ENCODE data around the gene SYT1.
"Not testable (repeated sequence)": the region's sequence is repeated elsewhere in the genome, so short reads cannot be mapped to it uniquely, and the experiment has no call there.

Gene SYT1

GRCh38 chr12:78977304-78977867, 112.8 kb downstream of the SYT1 start:
- no peak for DNase-seq

DNA sequence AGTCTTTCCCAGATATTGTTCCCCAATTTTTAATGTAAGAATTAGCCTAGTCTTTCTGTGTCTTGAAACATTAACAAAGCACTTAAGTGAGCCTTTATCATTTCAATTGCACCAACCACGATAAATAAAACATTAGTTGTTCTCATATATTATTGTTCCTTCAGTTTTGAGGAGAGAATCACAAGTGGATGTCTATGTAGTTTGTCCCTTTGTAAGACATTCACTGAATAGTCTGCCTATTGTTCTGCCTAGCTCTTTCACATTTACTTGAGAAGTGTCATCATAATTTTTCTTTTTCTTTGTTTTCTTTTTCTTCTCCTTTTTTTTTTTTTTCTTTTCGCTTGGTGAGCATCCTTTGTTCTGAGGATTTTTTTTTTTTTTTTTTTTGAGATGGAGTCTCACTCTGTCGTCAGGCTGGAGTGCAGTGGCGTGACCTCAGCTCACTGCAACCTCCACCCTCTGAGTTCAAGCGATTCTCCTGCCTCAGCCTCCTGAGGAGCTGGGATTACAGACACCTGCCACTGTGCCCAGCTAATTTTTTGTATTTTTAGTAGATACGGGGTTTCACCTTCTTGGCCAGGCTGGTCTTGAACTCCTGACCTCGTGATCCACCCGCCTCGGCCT, 129.7 kb downstream of the SYT1 start:
- no peak for DNase-seq

DNA sequence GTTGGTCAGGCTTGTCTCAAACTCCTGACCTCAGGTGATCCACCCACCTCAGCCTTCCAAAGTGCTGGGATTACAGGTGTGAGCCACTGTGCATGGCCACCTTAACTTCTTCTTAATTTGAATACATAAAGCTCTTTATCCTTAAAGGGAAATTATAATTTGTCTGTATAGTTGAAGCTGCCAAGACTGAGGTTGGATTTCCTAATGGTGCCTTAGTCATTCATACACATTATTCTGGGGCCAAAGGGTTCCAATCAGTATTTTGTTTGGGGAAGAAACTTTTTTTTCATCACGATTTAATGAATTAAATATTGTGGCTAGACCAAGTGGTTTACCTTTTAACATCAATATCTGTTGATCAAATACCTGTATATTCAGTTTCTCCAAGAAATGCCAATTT, 135.9 kb downstream of the SYT1 start:
- DNase-seq: no peak

GRCh38 chr12:79001404-79001803, 136.8 kb downstream of the SYT1 start:
- no peak for DNase-seq

- DNase-seq: no peak
Observed at GRCh38 chr12:79006306-79006705, 141.7 kb downstream of the SYT1 start.

DNA sequence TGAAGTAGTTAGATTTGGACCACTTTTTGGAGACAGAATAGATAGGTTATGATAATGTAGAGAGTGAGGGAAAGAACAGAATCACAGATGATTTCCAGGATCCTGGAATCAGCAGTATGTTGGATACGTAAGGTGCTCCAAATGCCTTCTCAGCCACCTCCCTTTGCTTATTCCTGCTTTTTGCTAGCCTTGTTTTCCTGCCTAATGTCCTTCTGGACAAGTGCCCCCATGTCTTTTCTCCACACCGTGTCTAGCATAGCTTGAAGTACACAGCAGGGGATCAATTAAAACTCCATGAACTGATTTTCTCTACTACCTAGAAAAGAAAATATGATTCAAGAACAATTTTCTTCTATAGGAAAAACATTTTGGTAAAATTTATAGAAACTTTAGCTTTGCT, 144.0 kb downstream of the SYT1 start:
- DNase-seq: no peak

- no peak for DNase-seq
Observed at GRCh38 chr12:79012636-79013035, 148.1 kb downstream of the SYT1 start.

DNA sequence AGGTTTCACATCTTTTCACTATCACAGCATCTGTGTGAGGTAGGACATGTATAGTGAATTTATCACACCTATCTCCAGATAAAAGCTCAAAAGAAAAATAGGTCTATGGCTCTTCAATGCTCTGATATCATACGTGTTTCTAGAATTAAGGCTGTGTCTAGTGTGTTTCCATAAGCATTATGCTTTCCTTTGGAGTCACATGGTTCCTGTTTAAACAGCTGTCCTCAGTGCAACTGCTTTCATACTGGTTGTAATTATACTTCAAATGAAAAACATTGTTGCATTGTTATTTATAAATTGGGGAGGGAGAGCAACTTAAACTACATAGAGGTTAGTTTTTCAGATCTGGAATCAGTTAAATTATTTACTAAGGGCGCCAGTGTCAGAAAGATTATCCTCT, 151.6 kb downstream of the SYT1 start:
- no peak for DNase-seq

DNA sequence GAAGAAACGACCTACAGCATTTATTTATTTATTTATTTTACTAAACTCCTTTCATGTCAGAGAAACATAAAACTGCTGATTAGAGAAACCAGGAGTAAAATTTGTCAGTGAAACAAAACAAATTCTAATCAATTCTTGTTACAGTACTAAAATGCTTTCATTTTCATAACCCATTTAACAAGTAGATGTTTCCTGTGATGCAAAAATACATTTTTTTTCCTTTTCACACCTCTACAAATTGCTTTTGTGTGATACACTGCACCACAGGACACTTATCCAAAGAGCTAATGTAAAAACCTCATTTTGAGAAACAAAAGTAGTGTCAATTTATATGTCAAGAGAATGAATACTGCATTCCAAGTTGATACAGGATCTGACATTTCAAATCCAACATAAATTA, 155.1 kb downstream of the SYT1 start:
- DNase-seq: no peak

GRCh38 chr12:79020106-79020505, 155.5 kb downstream of the SYT1 start:
- DNase-seq: no peak

DNA sequence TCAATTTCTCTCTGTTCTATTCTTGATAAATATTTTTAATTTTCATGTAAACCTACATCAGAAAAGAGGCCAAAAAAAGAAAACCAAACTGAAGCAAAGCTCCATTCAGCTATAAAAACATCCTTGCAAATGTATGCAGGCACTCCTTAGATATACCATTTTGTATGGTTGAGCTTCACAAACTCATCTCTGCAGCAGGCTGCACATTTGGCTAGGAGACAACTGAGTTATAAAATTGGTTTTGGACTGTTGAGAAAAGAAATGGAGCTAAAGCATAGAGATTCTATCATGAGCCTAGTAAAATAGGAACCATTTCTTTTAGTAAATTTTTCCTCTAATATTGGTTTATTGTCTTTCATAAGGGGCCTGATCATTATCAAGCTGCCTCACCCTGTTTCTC, 156.4 kb downstream of the SYT1 start:
- DNase-seq: no peak

DNA sequence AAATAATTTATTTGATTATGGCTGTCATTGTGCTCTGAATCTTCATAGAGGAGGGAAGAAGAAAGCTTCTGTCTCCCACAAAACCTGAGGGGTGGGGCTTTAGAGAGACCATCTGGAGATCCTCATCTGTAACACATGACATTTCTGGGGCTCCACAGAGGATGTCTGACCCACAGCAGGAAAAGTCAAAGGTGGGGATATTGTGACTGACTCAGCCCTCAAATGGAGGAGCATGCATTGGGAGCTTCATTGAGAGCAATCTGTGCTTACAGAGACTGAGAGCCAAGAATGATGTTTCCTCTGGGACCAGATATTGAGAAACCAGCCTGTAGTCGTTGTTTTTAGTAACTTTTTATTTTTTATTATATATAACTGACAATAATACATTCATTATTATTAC, 158.7 kb downstream of the SYT1 start:
- no peak for DNase-seq

GRCh38 chr12:79023784-79024183, 159.2 kb downstream of the SYT1 start:
- DNase-seq: no peak

- DNase-seq: no peak
Observed at GRCh38 chr12:79033788-79034187, 169.2 kb downstream of the SYT1 start.

DNA sequence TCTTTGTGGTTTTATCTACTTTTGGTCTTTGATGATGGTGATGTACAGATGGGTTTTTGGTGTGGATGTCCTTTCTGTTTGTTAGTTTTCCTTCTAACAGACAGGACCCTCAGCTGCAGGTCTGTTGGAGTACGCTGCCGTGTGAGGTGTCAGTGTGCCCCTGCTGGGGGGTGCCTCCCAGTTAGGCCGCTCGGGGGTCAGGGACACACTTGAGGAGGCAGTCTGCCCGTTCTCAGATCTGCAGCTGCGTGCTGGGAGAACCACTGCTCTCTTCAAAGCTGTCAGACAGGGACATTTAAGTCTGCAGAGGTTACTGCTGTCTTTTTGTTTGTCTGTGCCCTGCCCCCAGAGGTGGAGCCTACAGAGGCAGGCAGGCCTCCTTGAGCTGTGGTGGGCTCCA, 180.2 kb downstream of the SYT1 start:
- DNase-seq: not testable (repeated sequence)

DNA sequence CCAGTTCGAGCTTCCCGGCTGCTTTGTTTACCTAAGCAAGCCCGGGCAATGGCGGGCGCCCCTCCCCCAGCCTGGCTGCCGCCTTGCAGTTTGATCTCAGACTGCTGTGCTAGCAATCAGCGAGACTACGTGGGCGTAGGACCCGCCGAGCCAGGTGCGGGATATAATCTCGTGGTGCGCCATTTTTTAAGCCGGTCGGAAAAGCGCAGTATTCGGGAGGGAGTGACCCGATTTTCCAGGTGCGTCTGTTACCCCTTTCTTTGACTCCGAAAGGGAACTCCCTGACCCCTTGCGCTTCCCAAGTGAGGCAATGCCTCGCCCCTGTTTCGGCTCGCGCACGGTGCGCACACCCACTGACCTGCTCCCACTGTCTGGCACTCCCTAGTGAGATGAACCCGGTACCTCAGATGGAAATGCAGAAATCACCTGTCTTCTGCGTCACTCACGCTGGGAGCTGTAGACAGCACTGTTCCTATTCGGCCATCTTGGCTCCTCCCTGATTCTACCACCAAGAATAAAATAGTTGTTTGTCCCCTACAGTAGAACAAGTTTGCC, 180.7 kb downstream of the SYT1 start:
- not testable (repeated sequence) for DNase-seq

DNA sequence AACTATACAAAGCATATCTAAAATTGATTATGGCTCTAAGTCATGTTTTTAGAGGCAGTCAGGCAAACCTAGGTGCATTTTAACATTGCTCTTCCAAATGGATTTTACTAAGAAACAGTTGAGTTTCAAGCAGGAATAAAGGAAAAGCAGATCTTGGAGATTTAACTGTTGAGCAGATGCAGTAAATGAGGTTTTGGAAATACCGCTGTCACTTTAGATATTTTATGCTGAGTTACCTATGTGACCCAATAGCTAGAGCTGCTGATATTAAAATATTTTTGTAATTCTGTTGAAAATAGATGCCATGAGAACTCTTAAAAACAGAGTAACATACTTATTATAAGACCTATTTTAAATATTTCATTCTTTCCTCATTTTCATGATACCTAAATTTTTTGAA, 181.4 kb downstream of the SYT1 start:
- DNase-seq: no peak

DNA sequence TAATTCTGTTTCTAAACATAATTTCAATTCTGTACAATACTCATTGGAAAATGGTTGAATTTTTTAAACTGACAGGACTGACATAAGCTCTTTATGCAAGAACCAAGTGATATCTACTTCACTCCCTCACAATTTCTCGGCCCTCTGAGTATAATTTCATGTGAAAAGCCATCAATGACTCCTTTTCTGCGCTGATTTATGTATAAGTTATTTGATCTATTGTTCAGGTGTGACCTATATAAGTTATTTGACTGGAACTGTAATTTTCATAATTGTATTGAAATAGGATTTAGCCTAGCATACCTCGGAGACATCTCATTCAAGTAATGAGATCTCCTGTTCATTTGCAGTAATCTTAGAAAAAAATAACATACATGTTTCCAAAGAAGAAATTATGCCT, 184.4 kb downstream of the SYT1 start:
- DNase-seq: no peak

GRCh38 chr12:79053394-79053793, 188.8 kb downstream of the SYT1 start:
- DNase-seq: no peak

GRCh38 chr12:79055926-79056674, 191.5 kb downstream of the SYT1 start:
- no peak for DNase-seq

- DNase-seq: no peak
Observed at GRCh38 chr12:79056775-79057174, 192.2 kb downstream of the SYT1 start.

- DNase-seq: no peak
Observed at GRCh38 chr12:79057540-79057939, 193.0 kb downstream of the SYT1 start.

- no peak for DNase-seq
Observed at GRCh38 chr12:79058342-79058741, 193.8 kb downstream of the SYT1 start.

GRCh38 chr12:79059557-79059956, 195.0 kb downstream of the SYT1 start:
- no peak for DNase-seq
